MM.1S (cell line): ENCODE results near the gene SCO2.

ENCODE experiments used
- DNase-seq: peaks from one replicate; pipeline ENCODE4 v3.0.0-alpha.2; 2015
- H2AFZ ChIP-seq: fragments of 300-600 bp; sonication (generic); 2 replicates; pipeline ENCODE4 v1.6.0; 2016; ENCODE audit warnings: antibody characterized with exemption, low read length
- H3F3A ChIP-seq: fragments of 300-600 bp; sonication (generic); 2 replicates; pipeline ENCODE4 v1.6.1; 2016; ENCODE audit warnings: mild to moderate bottlenecking, antibody characterized with exemption, low read length, moderate library complexity, mixed read lengths; ENCODE audit not compliant: insufficient read depth
- H3K27ac ChIP-seq: fragments of 300-600 bp; sonication (generic); 2 replicates; pipeline ENCODE4 v1.5.1; 2016; ENCODE audit warnings: mild to moderate bottlenecking, low read length
- H3K27me3 ChIP-seq: fragments of 300-600 bp; sonication (generic); replicated peaks from 2 replicates; pipeline ENCODE4 v1.6.0; 2016; ENCODE audit warnings: low read length; ENCODE audit not compliant: insufficient read depth
- H3K36me3 ChIP-seq: fragments of 300-600 bp; sonication (generic); replicated peaks from 2 replicates; pipeline ENCODE4 v1.6.1; 2016; ENCODE audit warnings: mild to moderate bottlenecking, low read length, mixed read lengths; ENCODE audit not compliant: insufficient read depth
- H3K4me1 ChIP-seq: fragments of 300-600 bp; sonication (generic); 2 replicates; pipeline ENCODE4 v1.6.1; 2016; ENCODE audit warnings: low read length, mixed read lengths
- H3K4me2 ChIP-seq: fragments of 300-600 bp; sonication (generic); 2 replicates; pipeline ENCODE4 v1.6.0; 2016; ENCODE audit warnings: low read depth, low read length
- H3K4me3 ChIP-seq: fragments of 300-600 bp; sonication (generic); 2 replicates; pipeline ENCODE4 v1.5.1; 2016; ENCODE audit warnings: low read length, mixed read lengths
- H3K79me2 ChIP-seq: fragments of 300-600 bp; sonication (generic); 2 replicates; pipeline ENCODE4 v1.6.1; 2016; ENCODE audit warnings: mixed run types, low read length, mixed read lengths
- H3K9ac ChIP-seq: fragments of 300-600 bp; sonication (generic); 2 replicates; pipeline ENCODE4 v1.6.1; 2016; ENCODE audit warnings: low read length, mixed read lengths
- H3K9me2 ChIP-seq: fragments of 300-600 bp; sonication (generic); replicated peaks from 2 replicates; pipeline ENCODE4 v1.6.1; 2016; ENCODE audit warnings: mild to moderate bottlenecking, low read length, mixed read lengths; ENCODE audit not compliant: insufficient read depth
- H3K9me3 ChIP-seq: fragments of 300-600 bp; sonication (generic); replicated peaks from 2 replicates; pipeline ENCODE4 v1.6.1; 2016; ENCODE audit warnings: mild to moderate bottlenecking, low read length, mixed read lengths; ENCODE audit not compliant: insufficient read depth
- H4K20me1 ChIP-seq: fragments of 300-600 bp; sonication (generic); 2 replicates; pipeline ENCODE4 v1.6.1; 2016; ENCODE audit warnings: mild to moderate bottlenecking, low read length, moderate library complexity, mixed read lengths; ENCODE audit not compliant: insufficient read depth
- CTCF ChIP-seq: fragments of 300-600 bp; sonication (generic); IDR thresholded peaks from 2 replicates; pipeline ENCODE4 v1.5.1; 2016; ENCODE audit warnings: antibody characterized with exemption, low read length, mixed read lengths
- EZH2 ChIP-seq: fragments of 300-600 bp; sonication (generic); optimal IDR thresholded peaks from 2 replicates; pipeline ENCODE3; 2017; ENCODE audit warnings: low read depth, mild to moderate bottlenecking, antibody characterized with exemption, low read length, mixed read lengths
- EZH2phosphoT487 ChIP-seq: fragments of 300-600 bp; sonication (generic); IDR thresholded peaks from 2 replicates; pipeline ENCODE4 v1.6.1; 2018; ENCODE audit warnings: antibody characterized with exemption, low read length

The SCO2 gene

DNA sequence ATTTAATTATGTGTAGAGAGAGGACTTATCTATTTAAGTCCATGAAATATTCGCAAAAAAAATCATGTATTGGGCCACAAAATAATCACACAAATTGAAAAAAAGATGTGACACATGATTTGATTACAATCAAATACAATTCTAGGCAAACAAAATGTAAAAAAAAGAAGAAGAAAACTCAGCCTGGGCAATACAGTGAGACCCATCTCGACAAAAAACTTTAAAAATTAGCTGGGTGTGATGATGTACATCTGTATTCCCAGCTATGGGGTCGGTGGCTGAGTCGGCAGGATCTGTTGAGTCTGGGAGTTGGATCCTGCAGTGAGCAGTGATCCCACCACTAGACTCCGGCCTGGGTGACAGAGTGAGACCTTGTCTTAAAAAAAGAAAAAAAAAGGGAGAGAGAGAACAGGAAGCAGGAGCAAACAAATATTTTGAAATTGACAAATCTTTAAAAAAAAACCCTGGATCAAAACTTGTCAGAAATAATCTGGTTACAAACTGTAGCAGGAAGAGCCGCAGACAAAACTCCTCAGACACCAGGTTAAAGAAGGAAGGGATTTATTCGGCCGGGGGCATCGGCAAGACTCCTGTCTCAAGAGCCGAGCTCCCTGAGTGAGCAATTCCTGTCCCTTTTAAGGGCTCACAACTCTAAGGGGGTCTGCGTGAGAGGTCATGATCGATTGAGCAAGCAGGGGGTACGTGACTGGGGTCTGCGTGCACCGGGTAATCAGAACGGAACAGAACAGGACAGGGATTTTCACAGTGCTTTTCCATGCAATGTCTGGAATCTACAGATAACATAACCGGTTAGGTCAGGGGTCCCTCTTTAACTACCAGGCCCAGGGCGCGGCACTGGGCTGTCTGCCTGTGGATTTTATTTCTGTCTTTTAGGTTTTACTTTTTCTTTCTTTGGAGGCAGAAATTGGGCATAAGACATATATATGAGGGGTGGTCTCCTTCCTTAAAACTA is 7.7 kb upstream of the SCO2 start:
- Histone ChIP-seq H3K4me2 (no peak overlapping the region), H3K27ac (no peak overlapping the region)

GRCh38 chr22:50531962-50532674 is 6.7 kb upstream of the SCO2 start:
- H3K36me3 ChIP-seq = no peaks in the 10 kb centered on the region
- peaks cover 34% of the 10 kb centered on the region for H3K4me1 ChIP-seq
- H3K9ac ChIP-seq = no peak overlapping the region
- no peaks in the 10 kb centered on the region for H3K9me2 ChIP-seq
- H3K4me2 ChIP-seq = peak overlapping the region; percentile 95; the same call in 1 of the 2 replicates
- no peak overlapping the region; the same call in 1 of the 2 replicates for H3K4me3 ChIP-seq
- H2AFZ ChIP-seq = no peak overlapping the region
- peaks cover 32% of the 10 kb centered on the region for H3F3A ChIP-seq
- H3K27ac ChIP-seq = no peak overlapping the region
- no peaks in the 10 kb centered on the region for H3K79me2 ChIP-seq
- H4K20me1 ChIP-seq = no peaks in the 10 kb centered on the region
- TF ChIP-seq EZH2phosphoT487 = no peak
- no peak for TF ChIP-seq EZH2
- TF ChIP-seq CTCF = no peak
- DNase-seq = no peak
- peaks cover 9% of the 10 kb centered on the region; the same call in 1 of the 2 replicates for H3K27me3 ChIP-seq
- no peaks in the 10 kb centered on the region for H3K9me3 ChIP-seq

More for the DNA sequence above, 7.7 kb upstream of the SCO2 start:
- H3K4me3 ChIP-seq = no peak overlapping the region
- no peaks in the 10 kb centered on the region for H3K9me3 ChIP-seq
- no peaks in the 10 kb centered on the region for H3K9me2 ChIP-seq
- peaks cover 24% of the 10 kb centered on the region for H3F3A ChIP-seq
- H3K27me3 ChIP-seq = peaks cover 9% of the 10 kb centered on the region; the same call in 1 of the 2 replicates
- no peak overlapping the region for H2AFZ ChIP-seq
- H3K36me3 ChIP-seq = no peaks in the 10 kb centered on the region
- no peak for DNase-seq
- H3K79me2 ChIP-seq = no peaks in the 10 kb centered on the region
- no peaks in the 10 kb centered on the region for H4K20me1 ChIP-seq
- no peak for TF ChIP-seq EZH2phosphoT487
- no peak for TF ChIP-seq CTCF
- TF ChIP-seq EZH2 = no peak
- no peak overlapping the region for H3K9ac ChIP-seq
- H3K4me1 ChIP-seq = peaks cover 38% of the 10 kb centered on the region

DNA sequence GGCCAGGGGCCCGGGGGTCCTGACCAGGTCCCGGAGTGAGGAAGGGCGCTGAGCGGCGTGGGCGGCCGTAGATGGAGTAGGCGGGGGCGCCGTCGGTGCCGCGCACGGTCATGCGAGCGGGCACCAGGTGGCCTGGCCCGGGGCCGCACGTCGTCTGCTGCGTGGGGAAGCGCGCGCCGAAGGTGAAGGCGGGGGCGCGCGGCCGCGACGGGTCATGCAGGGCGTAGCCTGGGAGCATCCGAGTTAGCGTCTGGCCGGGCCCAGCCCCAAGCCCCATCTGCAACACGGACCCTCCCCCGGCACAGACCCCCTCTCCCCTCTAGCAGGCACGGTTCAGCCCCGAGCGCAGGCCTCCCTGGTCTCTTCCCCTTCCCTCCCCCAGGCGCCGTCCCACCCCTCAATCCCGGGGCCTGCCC is 6.2 kb upstream of the SCO2 start:
- no peaks in the 10 kb centered on the region for H4K20me1 ChIP-seq
- H3K9me2 ChIP-seq = no peaks in the 10 kb centered on the region
- H3K9ac ChIP-seq = peak overlapping the region; percentile 71
- H3K79me2 ChIP-seq = 0 out of 2 replicates have a peak, but pooled peaks cover 2% of the 10 kb centered on the region
- H3K4me3 ChIP-seq = peak overlapping the region; percentile 63
- DNase-seq = no peak
- H3K4me2 ChIP-seq = peak overlapping the region; percentile 95
- no peaks in the 10 kb centered on the region for H3K36me3 ChIP-seq
- no peaks in the 10 kb centered on the region for H3K9me3 ChIP-seq
- peaks cover 9% of the 10 kb centered on the region; the same call in 1 of the 2 replicates for H3K27me3 ChIP-seq
- H3K27ac ChIP-seq = no peak overlapping the region
- peaks cover 32% of the 10 kb centered on the region for H3K4me1 ChIP-seq
- H3F3A ChIP-seq = peaks cover 28% of the 10 kb centered on the region
- TF ChIP-seq EZH2 = no peak
- no peak for TF ChIP-seq CTCF
- TF ChIP-seq EZH2phosphoT487 = no peak
- H2AFZ ChIP-seq = peak overlapping the region; percentile 79; the same call in 1 of the 2 replicates
